HepG2 (cell line): ENCODE measurements around the gene CAMK1G. TPM values are rescaled to one million over a fixed set of nuclear protein-coding genes. Genes with fewer than 3 reads are reported as not detected.

Source experiments
- ATAC-seq: fragments of 200-7000 bp; cut with Tn5 transposase; 3 replicates; pipeline ENCODE4 v1.9.1; 2020; ENCODE audit warnings: mild to moderate bottlenecking, moderate library complexity
- BruUV-seq: library from RNA; stranded (reverse); fragments of 400-500 nt; replicated peaks from 2 replicates; lab custom pipeline; 2021; lab: Mats Ljungman, UMichigan
- CTCF ChIA-PET: fragments of 300-600 bp; formaldehyde crosslinking; extraction: SDS; loops from one replicate; lab custom pipeline; 2021; ENCODE audit warnings: low total read pairs, inconsistent platforms, low intra/inter-chr PET ratio; lab: Yijun Ruan, JAX
- POLR2A ChIA-PET: fragments of 350-600 bp; sonication (Branson Sonifier 250); formaldehyde crosslinking; loops from one replicate; lab custom pipeline; 2020; ENCODE audit warnings: antibody characterized with exemption, inconsistent platforms; lab: Yijun Ruan, JAX
- DNase-seq: peaks from one replicate; pipeline ENCODE4 v3.0.0-alpha.2; 2015; ENCODE audit warnings: low spot score
- FAIRE-seq: peaks from 3 replicates; lab custom pipeline; 2011; peaks lifted over from hg19 to GRCh38; lab: Jason Lieb, UNC
- H2AFZ ChIP-seq: one replicate; pipeline ENCODE4 v1.6.1; 2011; ENCODE audit warnings: low read length, inconsistent platforms
- H3K27ac ChIP-seq: fragments of 300-600 bp; 3 replicates; pipeline ENCODE4 v1.8.0; 2011; ENCODE audit warnings: mixed run types, mild to moderate bottlenecking, mixed read lengths, low read length, inconsistent platforms; ENCODE audit not compliant: insufficient read depth; ENCODE audit errors: extremely low read length
- H3K27me3 ChIP-seq, 2 experiments: fragments of 200-600 bp in 1 of 2; 2 replicates in 1 of 2; 3 replicates in 1 of 2; pipeline versions ENCODE4 v1.6.0 to v1.8.0; 2011; ENCODE audit warnings: low read length in 2 of 2, mild to moderate bottlenecking in 2 of 2, moderate library complexity in 2 of 2, inconsistent platforms in 1 of 2; ENCODE audit not compliant: insufficient read depth in 2 of 2, control insufficient read depth in 1 of 2
- H3K36me3 ChIP-seq, 2 experiments: fragments of 200-600 bp in 1 of 2; replicated peaks in 1 of 2; 2 replicates in 1 of 2; 3 replicates in 1 of 2; pipeline versions ENCODE4 v1.5.1 to v1.8.0; 2011; ENCODE audit warnings: low read length in 2 of 2, inconsistent platforms in 1 of 2; ENCODE audit not compliant: insufficient read depth in 2 of 2, control insufficient read depth in 1 of 2
- H3K4me1 ChIP-seq: 2 replicates; pipeline ENCODE4 v1.5.1; 2012; ENCODE audit warnings: low read length, inconsistent platforms; ENCODE audit not compliant: insufficient read depth
- H3K4me2 ChIP-seq: 2 replicates; pipeline ENCODE4 v1.6.0; 2011; ENCODE audit warnings: low read depth, low read length, inconsistent platforms
- H3K4me3 ChIP-seq, 3 experiments: fragments of 200-600 bp in 1 of 3; sonication (generic), shearing (Covaris generic) in 1 of 3; replicated peaks in 1 of 3; 2 replicates each; pipeline ENCODE4 v1.5.1; 2011 to 2016; ENCODE audit warnings: low read length in 3 of 3, inconsistent platforms in 2 of 3, low read depth in 2 of 3, mild to moderate bottlenecking in 2 of 3, control low read depth in 1 of 3, mixed read lengths in 1 of 3; ENCODE audit not compliant: insufficient read depth in 1 of 3
- H3K79me2 ChIP-seq: one replicate; pipeline ENCODE4 v1.6.1; 2011; ENCODE audit warnings: low read length, inconsistent platforms; ENCODE audit not compliant: insufficient read depth
- H3K9ac ChIP-seq: 2 replicates; pipeline ENCODE4 v1.6.0; 2011; ENCODE audit warnings: mild to moderate bottlenecking, low read depth, low read length, inconsistent platforms; ENCODE audit not compliant: insufficient read depth
- H3K9me3 ChIP-seq: 2 replicates; pipeline ENCODE4 v1.5.1; 2012; ENCODE audit warnings: mild to moderate bottlenecking, low read length
- H4K20me1 ChIP-seq: 2 replicates; pipeline ENCODE4 v1.6.0; 2011; ENCODE audit warnings: inconsistent platforms, mild to moderate bottlenecking, low read length, moderate library complexity; ENCODE audit not compliant: insufficient read depth
- CENPT ChIP-seq: sonication (generic); formaldehyde crosslinking; IDR thresholded peaks from 2 replicates; pipeline ENCODE4 v1.8.0; 2022; ENCODE audit warnings: low read depth, mild to moderate bottlenecking, moderate library complexity, missing genetic modification reagents
- GMEB2 ChIP-seq: IDR thresholded peaks from 2 replicates; pipeline ENCODE4 v1.6.1; 2016; ENCODE audit warnings: missing biosample characterization, missing genetic modification reagents, low read depth
- HDAC2 ChIP-seq: sonication (generic); formaldehyde crosslinking; IDR thresholded peaks from 2 replicates; pipeline ENCODE4 v1.4.0; 2020; ENCODE audit warnings: missing genetic modification reagents
- JUN ChIP-seq: sonication (generic); formaldehyde crosslinking; IDR thresholded peaks from 2 replicates; pipeline ENCODE4 v1.4.0; 2020; ENCODE audit warnings: mild to moderate bottlenecking, missing genetic modification reagents
- NFYB ChIP-seq: sonication (generic); formaldehyde crosslinking; IDR thresholded peaks from 2 replicates; pipeline ENCODE4 v1.4.0; 2020; ENCODE audit warnings: missing genetic modification reagents
- PATZ1 ChIP-seq: sonication (generic); formaldehyde crosslinking; IDR thresholded peaks from 2 replicates; pipeline ENCODE4 v1.4.0; 2020; ENCODE audit warnings: missing genetic modification reagents
- PCBP2 ChIP-seq: fragments of 200-400 bp; formaldehyde crosslinking; optimal IDR thresholded peaks from 2 replicates; pipeline ENCODE3; 2018; ENCODE audit warnings: low read length, low read depth; ENCODE audit not compliant: poor library complexity, severe bottlenecking
- PHB2 ChIP-seq: fragments of 450-650 bp; IDR thresholded peaks from 2 replicates; pipeline ENCODE4 v1.6.1; 2018; ENCODE audit not compliant: partially characterized antibody
- PITX1 ChIP-seq: sonication (generic); formaldehyde crosslinking; IDR thresholded peaks from 2 replicates; pipeline ENCODE4 v1.5.1; 2020; ENCODE audit warnings: mild to moderate bottlenecking, missing genetic modification reagents
- SOX6 ChIP-seq, 2 experiments: fragments of 450-650 bp in 1 of 2; sonication (generic) in 1 of 2; formaldehyde crosslinking in 1 of 2; IDR thresholded peaks; 2 replicates each; pipeline versions ENCODE4 v1.4.0 to v1.6.1; 2017 to 2020; ENCODE audit warnings: antibody characterized with exemption in 1 of 2, mild to moderate bottlenecking in 1 of 2, missing genetic modification reagents in 1 of 2
- SRF ChIP-seq: IDR thresholded peaks from 2 replicates; pipeline ENCODE4 v1.6.1; 2011; ENCODE audit warnings: mild to moderate bottlenecking, low read depth, low read length, moderate library complexity
- TSC22D2 ChIP-seq: sonication (generic); formaldehyde crosslinking; IDR thresholded peaks from 2 replicates; pipeline ENCODE4 v1.5.1; 2020; ENCODE audit warnings: missing genetic modification reagents, mild to moderate bottlenecking, borderline replicate concordance
- ZBTB2 ChIP-seq: sonication (generic); formaldehyde crosslinking; IDR thresholded peaks from 2 replicates; pipeline ENCODE4 v1.8.0; 2022; ENCODE audit warnings: low read depth, missing genetic modification reagents
- ZFP36L2 ChIP-seq: sonication (generic); formaldehyde crosslinking; IDR thresholded peaks from 2 replicates; pipeline ENCODE4 v1.4.0; 2020; ENCODE audit warnings: missing genetic modification reagents
- ZNF101 ChIP-seq: sonication (generic); formaldehyde crosslinking; IDR thresholded peaks from 2 replicates; pipeline ENCODE4 v1.4.0; 2020; ENCODE audit warnings: mild to moderate bottlenecking, low read depth, missing genetic modification reagents, borderline replicate concordance
- ZNF670 ChIP-seq: sonication (generic); formaldehyde crosslinking; IDR thresholded peaks from 2 replicates; pipeline ENCODE4 v1.8.0; 2022; ENCODE audit warnings: mild to moderate bottlenecking, missing genetic modification reagents, borderline replicate concordance
- ZNF710 ChIP-seq: sonication (generic); formaldehyde crosslinking; IDR thresholded peaks from 2 replicates; pipeline ENCODE4 v1.5.0; 2020; ENCODE audit warnings: mild to moderate bottlenecking, missing genetic modification reagents, borderline replicate concordance
- WGBS: methylation state at CpG from one replicate; pipeline ENCODE4 v1.1.6; 2017; ENCODE audit warnings: low lambda C conversion rate; 5-methylcytosine and 5-hydroxymethylcytosine counted together
- in situ Hi-C: cut with HindIII; loops from 2 replicates; pipeline ENCODE4 v1.10.0; 2017; ENCODE audit warnings: low pct_unique_long_range_greater_than_20kb; ENCODE audit not compliant: extremely low pct_ligation_motif_present
- intact Hi-C: fragments of 100-400 bp; cut with micrococcal nuclease; formaldehyde crosslinking; loops from one replicate; pipeline ENCODE4 v1.10.0; 2022; ENCODE audit not compliant: unreplicated experiment
- polyA plus RNA-seq, 8 experiments: library from polyadenylated mRNA; depleted of rRNA in 3 of 8; stranded (reverse) in 7 of 8; unstranded in 1 of 8; fragments of >200 nt; fragmentation: Illumina TruSeq in 4 of 8; extraction: Trizol in 4 of 8; gene quantifications; 2 replicates each; pipeline versions ENCODE4 v1.2.1 to v1.2.3, GENCODE V29; 2011 to 2016; ENCODE audit warnings: low read depth in 4 of 8, missing spikeins in 1 of 8, mixed read lengths in 1 of 8; ENCODE audit not compliant: insufficient read depth in 1 of 8
- total RNA-seq, 5 experiments: library from RNA; depleted of rRNA; stranded (reverse); fragments of >200 nt; fragmentation: Illumina TruSeq; extraction: Trizol; gene quantifications; 2 replicates each; pipeline ENCODE4 v1.2.3, GENCODE V29; 2016; ENCODE audit warnings: low read depth in 1 of 5

CAMK1G gene
- total and polyA plus RNA-seq, 2 of the 13 experiments (the other 11 are each of a cell fraction or from before 2014, with no cell fraction given) = not detected

GRCh38 chr1:209655411-209656231 is 72.1 kb downstream of the CAMK1G start:
- no peaks in the 10 kb centered on the region for H3K36me3 ChIP-seq
- intact Hi-C loops (no loop called here), in situ Hi-C loops (no loop called here)
- H3K9ac ChIP-seq = no peak overlapping the region
- no peaks in the 10 kb centered on the region for H3K9me3 ChIP-seq
- DNase-seq (no peak), ATAC-seq (no peak), FAIRE-seq (no peak)
- no peaks in the 10 kb centered on the region for H4K20me1 ChIP-seq
- H3K27me3 ChIP-seq = peaks cover 2 to 8% of the 10 kb centered on the region in 2 experiments; a peak in 1 of 5 replicates
- CTCF ChIA-PET = no interaction called here
- H3K79me2 ChIP-seq = no peaks in the 10 kb centered on the region
- H3K4me2 ChIP-seq = no peak overlapping the region
- H2AFZ ChIP-seq = no peak overlapping the region
- H3K27ac ChIP-seq = no peak overlapping the region
- POLR2A ChIA-PET = no interaction called here
- WGBS = 27% methylated on average over 5 of the region's 9 CpGs
- H3K4me1 ChIP-seq = peaks cover 38% of the 10 kb centered on the region
- no peak overlapping the region for H3K4me3 ChIP-seq
- BruUV-seq = no TSS peak
- no peak for TF ChIP-seq HDAC2 (CRISPR knock-in tag)
- TF ChIP-seq PHB2 = no peak
- TF ChIP-seq ZNF670 = no peak
- no peak for TF ChIP-seq CENPT (CRISPR knock-in tag)
- TF ChIP-seq PCBP2 = no peak
- no peak for TF ChIP-seq ZBTB2
- TF ChIP-seq JUN (CRISPR knock-in tag) = no peak
- no peak for TF ChIP-seq PITX1 (CRISPR knock-in tag)
- TF ChIP-seq ZNF710 (CRISPR knock-in tag) = no peak
- TF ChIP-seq TSC22D2 (CRISPR knock-in tag) = no peak
- no peak for TF ChIP-seq NFYB
- no peak for TF ChIP-seq PATZ1
- no peak for TF ChIP-seq SOX6 (IDR thresholded peaks at IDR 0.05)
- no peak for TF ChIP-seq SOX6 (CRISPR knock-in tag; IDR thresholded peaks at IDR 0.05)
- TF ChIP-seq ZFP36L2 (CRISPR knock-in tag) = no peak
- no peak for TF ChIP-seq SRF
- no peak for TF ChIP-seq GMEB2 (CRISPR knock-in tag)
- no peak for TF ChIP-seq ZNF101 (CRISPR knock-in tag)
